Limb (tissue), 2 donors: ENCODE data around the gene FRMPD4.
A peak's percentile ranks its signal among the peaks of the same experiment; 100 is the strongest.

Source experiments
- DNase-seq, 2 donors: peaks; one replicate each; pipeline ENCODE4 v3.0.0-alpha.2; 2016; ENCODE audit errors: extremely low spot score in 2 of 2

The FRMPD4 gene

DNA sequence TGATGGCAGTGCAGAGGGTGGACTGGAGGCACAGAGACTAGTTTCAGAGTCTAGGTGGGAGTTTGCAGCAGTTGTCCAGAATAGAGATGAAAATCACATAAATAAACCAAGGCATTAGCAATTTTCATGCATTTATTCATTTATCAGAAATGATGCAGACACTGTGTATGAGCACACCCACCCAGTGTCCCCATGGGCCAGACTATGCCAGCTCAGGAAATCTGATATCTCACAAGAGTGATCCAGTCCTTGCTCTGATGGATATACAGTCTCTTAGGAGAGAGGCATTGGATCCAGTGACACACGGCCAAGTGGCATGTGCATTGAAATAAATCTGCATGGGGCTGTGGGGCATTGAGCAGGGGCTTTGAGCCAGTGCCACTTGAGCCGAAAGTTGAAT, 228.2 kb downstream of the FRMPD4 start:
- DNase-seq: no peak

DNA sequence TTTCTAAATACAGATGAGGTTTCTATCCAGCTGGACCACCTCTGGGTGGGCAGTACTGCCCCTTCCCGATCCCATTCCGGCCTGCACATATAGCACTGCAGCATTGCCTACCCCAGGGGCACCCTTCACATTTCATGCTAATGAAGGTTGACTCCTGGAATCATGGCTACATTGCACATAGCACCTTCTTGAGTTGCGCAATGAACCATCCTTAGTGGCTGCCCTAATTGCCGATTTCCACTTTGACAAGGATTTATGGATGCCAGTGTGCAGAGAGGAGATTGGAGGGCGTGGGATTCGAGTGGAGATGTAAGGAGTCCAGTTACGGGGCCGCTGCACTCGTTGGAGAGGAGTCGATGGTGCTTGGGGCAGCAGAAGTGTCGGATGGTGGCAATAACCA, 229.0 kb downstream of the FRMPD4 start:
- no peak for DNase-seq

DNA sequence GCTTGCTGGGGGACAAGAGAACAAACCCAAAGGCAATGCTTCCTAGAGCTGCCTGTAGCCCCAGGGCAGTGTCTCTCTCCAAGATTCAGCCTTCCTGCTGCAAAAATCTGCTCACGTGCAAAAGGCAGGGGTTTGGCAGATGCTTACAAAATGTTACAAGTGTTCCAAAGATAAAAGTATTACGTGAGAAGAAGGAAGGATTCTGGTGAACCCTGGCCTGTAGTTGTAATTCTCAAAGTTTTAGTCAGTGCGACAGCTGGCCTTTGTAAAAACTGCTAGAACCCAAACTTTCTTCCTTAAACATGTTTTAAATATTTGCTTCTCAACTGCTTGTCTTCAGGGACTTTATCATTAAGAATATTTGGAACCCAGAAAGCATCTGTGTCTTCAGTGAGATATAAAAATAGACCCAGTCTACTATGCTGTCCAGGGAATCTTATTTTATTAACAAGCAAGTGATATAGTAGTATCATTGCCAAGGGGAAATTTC, 232.3 kb downstream of the FRMPD4 start:
- DNase-seq: peak in 1 of 2 donors; percentile 19

DNA sequence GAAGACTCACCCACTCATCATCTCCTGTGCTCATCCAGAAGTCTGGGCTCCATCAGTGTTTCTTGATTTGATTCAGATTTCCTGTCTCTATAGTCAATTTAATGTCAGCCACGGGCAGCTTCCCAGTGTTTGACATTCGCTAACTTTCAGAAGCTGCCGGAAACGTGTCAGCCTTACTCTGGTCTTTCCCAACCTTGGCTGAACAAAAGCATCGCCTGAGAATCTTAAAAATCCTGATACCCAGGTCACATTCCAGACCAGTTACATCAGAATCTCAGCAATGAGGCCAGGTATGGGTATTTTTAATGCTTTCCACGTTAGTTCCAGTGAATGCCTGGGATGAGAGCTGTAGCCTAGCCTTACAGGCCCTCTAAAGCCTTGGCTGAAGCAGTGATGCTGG, 233.8 kb downstream of the FRMPD4 start:
- DNase-seq: no peak

DNA sequence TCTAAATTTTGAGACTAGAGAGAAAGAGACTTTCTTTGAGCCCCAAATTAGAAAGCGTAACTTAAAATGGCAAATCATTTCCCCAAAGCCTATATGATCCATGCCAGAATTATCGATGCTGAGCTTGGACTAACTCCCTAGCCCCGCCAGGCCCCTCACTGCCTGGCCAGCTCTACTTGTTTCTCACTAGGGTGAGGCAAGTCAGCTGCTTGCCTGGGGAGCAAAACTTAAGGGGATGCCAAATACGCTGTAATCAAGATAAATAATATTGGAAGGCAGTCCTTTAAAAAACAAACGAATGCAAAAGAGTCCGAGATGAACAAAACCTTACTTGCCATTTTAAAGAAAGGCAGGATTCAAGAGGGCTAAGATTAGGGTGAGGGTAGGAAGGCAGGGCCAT, 236.0 kb downstream of the FRMPD4 start:
- DNase-seq: no peak

DNA sequence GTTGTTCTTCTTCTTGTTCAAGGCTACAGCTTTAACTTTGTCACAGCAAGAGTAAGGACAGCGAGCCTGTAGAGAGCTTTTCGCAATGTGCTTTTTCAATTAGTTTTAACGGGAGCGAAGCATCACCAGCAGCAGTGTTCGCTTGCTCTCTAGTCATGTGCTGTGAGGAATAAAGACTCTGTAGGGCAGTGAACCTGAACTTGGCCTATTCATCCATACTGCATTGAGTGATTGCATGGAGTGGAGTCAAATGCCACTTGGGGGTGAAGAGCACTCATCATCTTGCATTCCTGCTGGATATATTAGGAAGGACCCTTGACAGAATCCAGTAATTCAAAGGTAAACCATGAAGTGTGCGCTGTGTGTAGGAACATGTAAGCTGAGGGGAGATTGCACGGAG, 240.0 kb downstream of the FRMPD4 start:
- no peak for DNase-seq

DNA sequence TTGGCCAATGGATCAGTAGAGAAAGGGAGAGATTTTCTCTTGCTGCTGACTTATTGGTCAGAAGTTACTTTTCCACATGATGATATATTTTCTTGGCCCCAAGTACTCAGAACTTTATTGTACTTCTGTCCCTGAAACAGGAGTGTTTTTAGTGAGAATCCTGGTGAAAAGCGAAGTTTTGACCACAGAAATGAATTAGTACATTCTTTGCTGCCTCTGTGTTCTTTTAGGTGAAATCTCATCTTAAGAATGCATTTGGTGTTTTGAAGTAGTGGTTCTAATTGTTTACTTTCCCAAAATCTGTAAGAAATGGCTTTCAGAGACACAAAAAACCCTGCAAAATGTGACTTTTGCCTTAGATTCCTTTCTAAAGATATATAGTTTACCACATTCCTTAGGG, 240.4 kb downstream of the FRMPD4 start:
- DNase-seq: no peak

DNA sequence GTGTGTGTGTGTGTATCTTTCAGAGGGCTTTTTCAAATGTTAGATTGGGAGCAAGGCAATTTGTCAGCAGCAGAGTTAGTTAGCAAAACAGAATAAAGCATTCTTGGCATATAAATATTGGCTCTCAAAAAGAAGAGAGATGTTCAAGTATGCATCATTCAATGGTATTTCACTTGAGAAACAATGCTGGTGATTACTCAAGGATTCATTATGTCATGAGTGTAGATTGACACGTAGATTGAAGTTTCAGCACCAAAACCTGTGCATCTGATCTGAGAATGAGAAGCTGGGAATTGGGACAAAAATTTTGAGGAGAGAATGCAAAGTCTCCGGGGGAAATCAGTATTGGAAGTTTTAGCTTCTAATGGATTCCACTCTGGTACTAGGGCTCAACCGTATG, 241.4 kb downstream of the FRMPD4 start:
- DNase-seq: no peak

DNA sequence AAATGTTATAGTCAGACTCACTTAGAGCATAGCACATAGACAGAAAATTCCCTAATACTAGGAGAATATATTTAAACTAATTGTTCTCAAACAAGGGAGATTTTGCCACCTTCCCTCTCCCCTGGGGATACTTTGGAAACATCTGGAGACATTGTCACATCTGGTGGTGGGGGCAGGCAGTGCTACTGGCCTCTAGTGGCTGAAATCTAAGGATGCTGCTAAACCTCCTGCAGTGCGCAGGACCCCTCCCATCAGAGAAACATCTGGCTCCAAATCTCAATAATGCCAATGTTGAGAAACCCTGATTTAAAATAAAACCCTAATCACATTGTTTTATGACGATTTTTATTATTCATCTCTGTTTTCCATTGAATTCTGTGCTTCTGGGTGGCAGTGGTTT, 244.9 kb downstream of the FRMPD4 start:
- no peak for DNase-seq

DNA sequence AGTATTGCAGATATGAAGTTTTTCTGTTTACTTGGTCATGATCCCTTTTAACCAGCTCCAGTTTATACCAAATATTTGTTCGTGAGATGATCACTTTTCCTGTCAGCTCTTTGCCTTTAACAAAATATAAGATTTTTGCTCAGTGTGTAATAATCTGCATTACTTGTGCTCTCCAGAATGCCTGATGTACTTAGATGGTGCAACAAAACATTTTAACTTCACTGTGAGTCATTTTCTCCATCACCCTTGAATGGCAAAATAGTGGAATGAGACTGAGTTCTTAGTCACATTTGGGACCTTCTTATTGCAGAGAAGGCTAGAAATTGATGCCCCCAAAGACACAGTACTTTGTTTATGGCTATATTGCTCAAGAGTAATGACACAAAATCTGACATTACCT, 252.0 kb downstream of the FRMPD4 start:
- DNase-seq: no peak

DNA sequence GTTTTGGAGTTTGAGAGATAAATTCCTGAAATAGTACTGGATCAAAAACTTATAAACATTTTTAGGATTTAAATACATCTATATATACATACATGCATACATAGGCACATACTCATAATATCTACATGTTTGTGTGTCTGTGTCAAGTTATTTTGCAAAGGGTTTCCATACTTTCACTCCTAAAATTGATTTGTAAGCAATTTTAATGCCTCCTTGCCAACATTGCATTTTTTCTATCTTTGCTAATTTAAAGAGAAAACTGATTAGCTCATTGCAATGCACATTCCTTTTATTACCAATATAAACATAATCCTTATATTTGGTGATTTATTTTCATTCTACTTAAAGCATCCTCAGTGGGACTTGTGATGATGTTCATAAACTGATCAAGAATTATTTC, 258.3 kb downstream of the FRMPD4 start:
- DNase-seq: no peak

DNA sequence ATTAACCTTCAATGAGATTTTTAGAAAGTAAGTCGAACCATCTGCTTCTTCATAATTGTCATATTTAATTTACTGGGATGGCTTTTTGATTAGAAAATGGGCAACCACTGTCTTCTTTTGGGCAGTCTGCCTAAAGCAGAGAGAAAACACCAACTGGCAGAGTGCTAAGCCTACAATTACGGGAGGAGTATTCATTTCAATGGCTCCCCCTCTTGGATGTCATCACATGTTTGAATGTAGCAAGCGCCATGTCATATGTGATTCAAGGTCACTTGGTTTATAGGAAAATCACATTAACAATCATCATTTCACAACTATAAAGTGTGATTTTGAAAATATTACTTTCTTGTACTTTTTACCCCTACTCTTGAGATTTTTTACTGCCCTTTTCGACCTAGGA, 261.9 kb downstream of the FRMPD4 start:
- DNase-seq: no peak

DNA sequence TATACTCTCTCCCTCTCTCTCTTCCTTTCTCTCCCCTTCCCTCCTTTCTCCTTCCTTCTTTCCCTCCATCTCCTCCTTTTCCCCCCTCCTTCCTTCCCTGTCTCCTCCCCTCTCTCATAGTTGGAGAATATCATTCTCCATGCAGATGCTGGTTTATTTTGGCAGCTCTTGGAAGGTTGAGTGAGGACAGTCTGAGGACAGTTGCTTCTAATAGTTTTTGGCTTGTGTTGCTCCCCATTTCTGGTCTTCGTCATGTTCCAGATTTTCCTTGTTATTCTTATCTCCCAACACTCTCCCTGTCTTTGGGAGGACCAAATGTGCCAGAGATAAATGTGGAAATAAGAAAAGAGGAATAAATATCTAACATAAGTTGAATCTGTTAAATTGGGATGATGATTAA, 263.0 kb downstream of the FRMPD4 start:
- no peak for DNase-seq

DNA sequence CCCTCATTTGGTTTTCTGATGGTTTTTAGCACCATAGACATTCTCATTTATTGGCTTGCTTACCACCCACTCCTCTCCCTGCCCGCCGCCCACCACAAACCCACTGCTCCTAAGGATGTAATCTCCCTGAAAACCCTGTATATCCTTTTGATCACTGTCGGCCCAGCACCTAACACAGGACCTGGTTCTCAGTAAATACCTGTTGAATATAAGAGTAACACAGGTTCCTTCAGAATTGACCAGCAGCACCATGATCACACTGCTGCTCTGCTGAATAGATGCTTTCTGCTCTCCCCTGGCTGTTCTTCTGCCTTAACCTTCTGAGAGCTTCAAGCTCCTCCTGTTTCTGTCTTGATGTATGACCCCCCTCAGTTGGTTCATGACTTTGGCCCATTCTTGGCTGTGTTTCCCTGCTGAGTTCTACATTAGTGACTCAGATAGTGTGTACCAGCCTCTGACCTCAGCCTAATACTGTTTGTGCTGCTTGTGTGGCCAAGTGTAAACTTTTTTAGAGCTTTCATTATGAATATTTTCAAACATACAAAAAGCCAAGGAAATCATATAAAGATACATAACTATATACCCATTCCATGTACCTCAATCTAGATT, 265.3 kb downstream of the FRMPD4 start:
- DNase-seq: no peak

DNA sequence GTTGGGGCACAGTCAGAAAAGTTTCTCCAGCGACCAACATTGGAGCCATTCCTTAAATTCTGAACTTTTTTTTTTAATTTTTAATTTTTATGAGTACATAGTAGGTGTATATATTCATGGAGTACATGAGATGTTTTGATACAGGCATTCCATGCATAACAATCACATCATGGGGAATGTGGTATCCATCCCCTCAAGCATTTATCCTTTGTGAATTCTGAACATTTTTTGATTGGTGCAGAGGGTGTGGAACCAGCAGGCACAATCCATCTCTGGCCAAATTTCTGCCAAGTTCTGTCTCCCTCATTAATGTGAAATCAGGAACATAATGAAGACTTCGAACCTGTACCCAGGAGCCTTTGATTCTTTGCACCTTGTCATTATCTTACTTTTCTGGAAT, 267.0 kb downstream of the FRMPD4 start:
- DNase-seq: no peak

DNA sequence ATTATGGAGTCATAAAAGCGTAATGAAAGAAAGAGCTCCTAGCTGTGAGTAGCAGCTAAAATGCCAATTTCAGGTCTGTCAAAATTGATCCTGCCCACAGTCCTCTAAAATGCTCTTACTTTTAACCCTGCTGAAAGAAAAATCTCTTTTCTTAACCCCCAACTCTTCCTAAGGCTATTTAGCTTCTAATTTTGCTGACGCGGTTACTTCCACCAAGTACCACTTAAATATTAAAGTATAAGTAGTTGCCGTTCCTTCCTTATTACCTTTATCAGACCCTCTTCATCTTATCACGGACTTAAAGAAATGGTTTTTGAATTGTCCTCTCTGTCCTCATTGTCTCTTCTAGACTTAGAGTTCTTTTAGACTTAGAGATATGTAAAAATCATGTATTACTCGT, 272.2 kb downstream of the FRMPD4 start:
- no peak for DNase-seq

DNA sequence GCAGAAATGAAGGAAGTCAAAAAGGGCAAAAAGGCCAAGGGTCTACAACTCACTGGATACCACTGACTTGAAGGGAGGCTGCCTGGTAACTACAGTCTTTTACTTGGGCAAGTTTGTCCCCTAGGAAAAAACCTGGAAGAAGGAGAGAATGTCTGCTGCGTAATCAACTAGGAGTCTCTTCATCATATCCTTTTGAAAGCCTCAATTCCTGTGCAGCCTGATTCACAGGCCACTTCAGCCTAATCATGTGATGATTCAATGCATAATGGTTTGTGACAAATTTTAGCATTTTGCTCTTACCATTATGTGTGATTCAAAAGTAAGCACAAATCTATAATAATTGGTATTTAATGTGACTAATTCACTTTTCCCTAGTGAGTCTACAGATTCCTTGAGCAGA, 273.6 kb downstream of the FRMPD4 start:
- DNase-seq: no peak

DNA sequence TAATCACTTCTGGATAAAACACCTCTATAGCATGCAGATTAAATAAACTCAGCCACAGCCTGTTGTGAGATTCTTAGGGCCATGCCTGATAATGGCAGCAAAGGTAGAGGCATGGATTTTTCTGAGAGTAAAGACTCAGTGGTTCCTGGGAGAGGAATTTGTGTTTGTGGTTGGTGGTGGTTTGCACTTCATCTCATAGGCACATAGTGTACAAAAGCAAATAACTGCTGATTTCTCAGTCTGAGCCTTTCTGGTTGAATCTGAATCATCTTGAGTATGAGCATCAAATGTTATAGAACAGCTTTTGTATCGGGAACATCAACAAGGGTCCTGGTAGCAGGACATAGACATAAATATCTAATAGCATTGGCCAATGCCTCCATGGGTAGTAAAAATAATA, 274.3 kb downstream of the FRMPD4 start:
- DNase-seq: no peak

DNA sequence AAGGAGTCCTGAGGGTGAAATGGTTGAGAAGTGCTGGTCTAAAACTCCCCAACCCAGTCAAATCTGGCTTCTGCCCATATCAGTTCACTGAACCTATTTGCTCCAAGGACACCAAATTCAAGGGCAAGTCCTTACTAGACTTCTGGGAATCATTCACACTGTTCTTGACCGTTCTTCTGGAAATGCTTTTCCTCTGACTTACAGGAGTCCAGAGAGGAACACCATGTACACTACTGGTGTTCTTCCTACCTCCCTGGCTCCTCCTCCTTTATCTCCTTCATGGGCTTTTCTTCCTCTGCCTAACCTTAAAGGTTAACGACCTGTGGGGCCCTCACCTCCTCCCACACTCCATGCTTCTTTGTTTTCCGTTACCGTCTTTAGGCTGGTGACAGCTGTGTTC, 281.3 kb downstream of the FRMPD4 start:
- no peak for DNase-seq

DNA sequence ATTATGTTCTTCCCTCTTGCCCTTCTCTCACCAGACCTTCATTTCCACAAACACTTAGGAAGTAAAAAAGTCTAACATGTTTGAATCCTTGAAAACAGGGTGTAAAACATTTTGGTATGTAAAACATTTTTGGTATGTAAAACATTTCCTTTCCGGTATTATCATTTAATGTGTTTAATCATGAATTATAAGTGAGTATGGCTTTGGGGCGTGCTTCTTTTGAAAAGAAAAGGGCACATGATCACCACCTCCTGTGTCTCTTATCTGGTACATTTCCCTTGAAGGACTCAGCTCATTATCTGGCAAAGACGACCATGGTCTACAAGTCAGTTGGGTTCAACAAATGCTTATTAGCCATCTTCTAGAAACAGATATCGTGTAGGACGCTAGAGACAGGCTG, 283.6 kb downstream of the FRMPD4 start:
- no peak for DNase-seq

DNA sequence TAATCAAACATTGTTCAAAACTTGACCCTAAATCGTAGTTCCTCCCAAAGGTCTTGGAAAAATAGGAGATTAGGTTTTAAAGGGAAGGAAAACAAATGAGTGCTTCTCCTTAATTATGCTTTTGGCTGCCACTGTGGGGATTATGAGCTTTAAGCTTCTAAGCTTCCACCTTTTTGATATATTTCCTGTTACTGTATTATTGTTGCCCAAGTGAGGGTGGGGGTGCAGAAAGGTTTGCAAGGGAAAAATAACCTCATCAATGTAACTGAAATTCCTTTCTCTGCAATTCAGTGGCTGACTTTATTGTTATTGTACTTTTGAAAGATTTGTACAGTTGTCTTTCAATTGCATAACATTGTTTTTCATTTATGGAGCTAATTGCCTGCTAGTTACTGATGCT, 285.1 kb downstream of the FRMPD4 start:
- DNase-seq: no peak

DNA sequence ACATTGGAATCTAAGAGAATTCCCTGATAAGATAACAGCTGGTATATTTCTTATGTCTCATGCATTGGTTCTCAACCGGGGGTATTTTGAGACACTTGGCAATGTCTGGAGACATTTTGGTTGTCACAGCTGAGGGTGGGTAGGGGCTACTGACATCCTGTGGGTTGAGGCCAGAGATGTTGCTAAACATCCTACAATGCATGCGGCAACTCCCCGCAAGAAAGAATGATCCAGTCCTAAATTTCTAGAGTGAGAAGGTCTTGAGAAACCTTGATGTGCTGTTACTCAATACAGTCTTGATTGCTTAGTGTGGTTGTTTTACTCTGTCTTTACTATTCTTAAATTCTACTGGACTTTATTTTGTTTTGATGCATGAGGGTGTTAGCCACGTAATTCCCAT, 287.2 kb downstream of the FRMPD4 start:
- no peak for DNase-seq

DNA sequence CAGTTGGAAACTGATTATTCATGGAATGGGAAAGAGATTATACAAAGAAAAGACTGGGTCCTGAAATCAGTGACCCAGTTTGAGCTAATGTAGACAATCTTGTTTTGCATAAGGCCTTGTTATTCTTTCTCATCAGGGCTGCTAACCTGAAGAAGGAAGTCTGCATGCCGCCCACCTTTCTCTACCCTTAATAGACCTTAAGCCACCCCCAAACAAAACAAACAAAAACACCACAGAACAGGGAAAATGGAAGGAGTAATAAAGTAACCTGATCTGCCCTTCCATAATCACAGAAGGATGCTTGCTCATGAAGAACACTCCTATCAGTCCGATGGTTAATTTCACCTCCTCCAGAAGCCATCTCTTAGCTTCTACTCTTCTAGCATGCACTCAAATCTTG, 288.1 kb downstream of the FRMPD4 start:
- DNase-seq: no peak

DNA sequence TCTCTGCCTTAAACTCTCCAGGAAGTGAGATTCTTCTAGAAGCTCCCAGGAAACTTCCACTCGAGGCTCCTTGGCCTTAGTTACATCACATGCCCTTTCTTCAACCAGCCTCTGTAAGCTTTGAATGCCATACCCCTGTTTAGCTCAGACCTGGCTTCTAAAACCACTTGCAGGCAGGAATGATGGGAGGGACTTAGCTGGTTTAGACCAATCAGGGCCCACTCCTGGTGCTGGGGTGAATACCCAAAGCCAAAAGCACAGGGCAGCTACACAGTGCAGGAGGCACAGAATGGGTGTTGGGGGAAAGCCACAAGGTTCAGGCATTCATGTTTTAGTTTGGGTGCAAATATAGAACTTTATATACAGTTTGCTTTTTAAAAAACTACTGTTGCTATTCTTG, 296.2 kb downstream of the FRMPD4 start:
- DNase-seq: no peak
